Measurements from ENCODE around the gene KCNJ15. TPM values are rescaled to one million over a fixed set of nuclear protein-coding genes. Genes with fewer than 3 reads are reported as not detected.
A peak's percentile ranks its signal among the peaks of the same experiment; 100 is the strongest.

Gene KCNJ15
- total RNA-seq, 4 donors from 2014 or later: 4.6 to 9.2 (median 6.5) TPM

DNA sequence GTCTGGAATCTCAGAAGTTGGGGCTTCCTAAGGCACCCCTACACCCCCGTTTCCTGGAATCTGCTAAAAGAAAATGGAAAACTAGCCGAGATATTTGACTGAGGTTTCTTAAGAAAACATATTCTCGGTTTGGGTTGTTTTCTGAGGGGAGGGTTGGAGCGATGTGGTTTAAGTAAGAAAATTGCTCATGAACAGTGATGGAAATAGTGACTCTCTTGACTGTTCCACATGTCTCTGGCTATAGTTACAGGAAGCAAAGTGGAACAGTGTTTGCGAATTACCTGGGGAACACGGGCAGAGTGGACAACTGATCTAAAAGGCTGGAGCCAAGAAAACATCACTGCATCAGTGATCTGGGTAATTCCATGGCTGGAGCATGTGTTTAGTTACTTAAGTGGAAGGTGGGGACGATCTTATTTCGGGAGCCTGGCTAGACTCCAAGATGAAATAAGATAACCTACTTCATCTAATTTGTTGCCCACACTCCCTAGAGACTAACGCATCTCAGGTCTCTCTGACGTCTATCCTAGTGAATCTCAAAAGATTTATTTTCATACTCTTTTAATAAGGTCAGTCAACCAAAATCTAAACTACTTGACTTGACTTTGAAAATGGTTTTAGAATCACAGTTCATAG is 92.4 kb downstream of the KCNJ15 start:
- no peak for TF ChIP-seq POLR2AphosphoS5 (IDR thresholded peaks at IDR 0.05)
- no peak for TF ChIP-seq EP300 (IDR thresholded peaks at IDR 0.05)
- TF ChIP-seq POLR2A (IDR thresholded peaks at IDR 0.05): no peak
- TF ChIP-seq, protein P1, sequence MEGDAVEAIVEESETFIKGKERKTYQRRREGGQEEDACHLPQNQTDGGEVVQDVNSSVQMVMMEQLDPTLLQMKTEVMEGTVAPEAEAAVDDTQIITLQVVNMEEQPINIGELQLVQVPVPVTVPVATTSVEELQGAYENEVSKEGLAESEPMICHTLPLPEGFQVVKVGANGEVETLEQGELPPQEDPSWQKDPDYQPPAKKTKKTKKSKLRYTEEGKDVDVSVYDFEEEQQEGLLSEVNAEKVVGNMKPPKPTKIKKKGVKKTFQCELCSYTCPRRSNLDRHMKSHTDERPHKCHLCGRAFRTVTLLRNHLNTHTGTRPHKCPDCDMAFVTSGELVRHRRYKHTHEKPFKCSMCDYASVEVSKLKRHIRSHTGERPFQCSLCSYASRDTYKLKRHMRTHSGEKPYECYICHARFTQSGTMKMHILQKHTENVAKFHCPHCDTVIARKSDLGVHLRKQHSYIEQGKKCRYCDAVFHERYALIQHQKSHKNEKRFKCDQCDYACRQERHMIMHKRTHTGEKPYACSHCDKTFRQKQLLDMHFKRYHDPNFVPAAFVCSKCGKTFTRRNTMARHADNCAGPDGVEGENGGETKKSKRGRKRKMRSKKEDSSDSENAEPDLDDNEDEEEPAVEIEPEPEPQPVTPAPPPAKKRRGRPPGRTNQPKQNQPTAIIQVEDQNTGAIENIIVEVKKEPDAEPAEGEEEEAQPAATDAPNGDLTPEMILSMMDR (IDR thresholded peaks at IDR 0.05): no peak
- H3K27ac ChIP-seq: no peak overlapping the region
- WGBS: 61% methylated on average over 10 of the region's 10 CpGs
- H3K4me3 ChIP-seq: no peak overlapping the region
- H3K36me3 ChIP-seq: no peaks in the 10 kb centered on the region
- DNase-seq (ENCODE audit: low spot score in 2 of 2): peak in 1 of 2 donors; percentile 3
- peaks cover 13% of the 10 kb centered on the region for H3K4me1 ChIP-seq
- H3K27me3 ChIP-seq: no peaks in the 10 kb centered on the region
- H3K9me3 ChIP-seq: no peaks in the 10 kb centered on the region

DNA sequence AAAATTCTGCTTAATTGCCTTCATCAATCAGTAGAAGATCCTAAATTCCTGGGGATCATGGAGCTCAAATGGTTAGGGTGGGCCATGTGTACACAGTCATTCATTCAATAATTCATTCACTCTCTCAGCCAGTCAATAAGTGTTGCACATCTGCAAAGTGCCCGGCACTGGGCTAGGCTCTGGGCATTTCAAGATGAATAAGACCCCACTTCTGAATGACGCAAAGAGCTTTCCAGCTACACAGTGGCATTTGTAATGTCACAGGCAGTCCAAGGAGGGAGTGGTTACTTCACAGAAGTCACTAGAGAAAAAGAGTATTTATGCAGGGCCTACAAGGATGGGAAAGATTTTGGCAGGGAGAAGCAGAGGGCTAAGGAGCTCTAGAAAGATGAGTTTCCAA is 93.2 kb downstream of the KCNJ15 start:
- 94% methylated on average over 2 of the region's 2 CpGs for WGBS
- H3K36me3 ChIP-seq: no peaks in the 10 kb centered on the region
- DNase-seq (ENCODE audit: low spot score in 2 of 2): peak in 1 of 2 donors; percentile 45
- no peak overlapping the region for H3K4me3 ChIP-seq
- no peak overlapping the region for H3K27ac ChIP-seq
- no peaks in the 10 kb centered on the region for H3K27me3 ChIP-seq
- no peaks in the 10 kb centered on the region for H3K9me3 ChIP-seq
- peaks cover 13% of the 10 kb centered on the region for H3K4me1 ChIP-seq
- TF ChIP-seq, protein P1 (IDR thresholded peaks at IDR 0.05): no peak
- TF ChIP-seq POLR2A (IDR thresholded peaks at IDR 0.05): no peak
- no peak for TF ChIP-seq POLR2AphosphoS5 (IDR thresholded peaks at IDR 0.05)
- TF ChIP-seq EP300 (IDR thresholded peaks at IDR 0.05): no peak

DNA sequence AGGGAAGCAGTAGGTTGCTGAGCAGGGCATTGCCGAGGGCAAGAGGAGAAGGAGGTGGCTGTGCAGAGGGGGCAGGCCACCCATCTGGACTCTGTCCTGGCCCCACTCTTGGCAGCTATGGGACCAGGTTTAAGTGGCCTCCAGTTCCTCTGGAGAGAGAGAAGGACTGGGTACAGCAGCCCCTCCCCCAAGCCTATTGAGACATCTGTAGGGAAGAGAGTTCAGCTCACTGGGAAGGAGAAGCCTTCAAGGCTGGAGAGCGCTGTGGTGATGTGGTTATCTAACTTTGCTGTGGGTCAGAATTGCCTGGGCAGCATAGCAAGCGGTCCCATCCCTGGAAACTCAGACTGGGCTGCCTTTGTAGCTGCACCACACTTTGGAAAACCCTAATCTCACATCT is 93.9 kb downstream of the KCNJ15 start:
- peaks cover 13% of the 10 kb centered on the region for H3K4me1 ChIP-seq
- H3K27ac ChIP-seq: no peak overlapping the region
- H3K36me3 ChIP-seq: no peaks in the 10 kb centered on the region
- TF ChIP-seq EP300 (IDR thresholded peaks at IDR 0.05) (no peak), POLR2A (IDR thresholded peaks at IDR 0.05) (no peak), POLR2AphosphoS5 (IDR thresholded peaks at IDR 0.05) (no peak)
- TF ChIP-seq, protein P1 (IDR thresholded peaks at IDR 0.05): no peak
- no peaks in the 10 kb centered on the region for H3K27me3 ChIP-seq
- WGBS: 86% methylated on average over 3 of the region's 3 CpGs
- peak in 1 of 2 donors; percentile 65 for DNase-seq (ENCODE audit: low spot score in 2 of 2)
- H3K4me3 ChIP-seq: no peak overlapping the region
- no peaks in the 10 kb centered on the region for H3K9me3 ChIP-seq

DNA sequence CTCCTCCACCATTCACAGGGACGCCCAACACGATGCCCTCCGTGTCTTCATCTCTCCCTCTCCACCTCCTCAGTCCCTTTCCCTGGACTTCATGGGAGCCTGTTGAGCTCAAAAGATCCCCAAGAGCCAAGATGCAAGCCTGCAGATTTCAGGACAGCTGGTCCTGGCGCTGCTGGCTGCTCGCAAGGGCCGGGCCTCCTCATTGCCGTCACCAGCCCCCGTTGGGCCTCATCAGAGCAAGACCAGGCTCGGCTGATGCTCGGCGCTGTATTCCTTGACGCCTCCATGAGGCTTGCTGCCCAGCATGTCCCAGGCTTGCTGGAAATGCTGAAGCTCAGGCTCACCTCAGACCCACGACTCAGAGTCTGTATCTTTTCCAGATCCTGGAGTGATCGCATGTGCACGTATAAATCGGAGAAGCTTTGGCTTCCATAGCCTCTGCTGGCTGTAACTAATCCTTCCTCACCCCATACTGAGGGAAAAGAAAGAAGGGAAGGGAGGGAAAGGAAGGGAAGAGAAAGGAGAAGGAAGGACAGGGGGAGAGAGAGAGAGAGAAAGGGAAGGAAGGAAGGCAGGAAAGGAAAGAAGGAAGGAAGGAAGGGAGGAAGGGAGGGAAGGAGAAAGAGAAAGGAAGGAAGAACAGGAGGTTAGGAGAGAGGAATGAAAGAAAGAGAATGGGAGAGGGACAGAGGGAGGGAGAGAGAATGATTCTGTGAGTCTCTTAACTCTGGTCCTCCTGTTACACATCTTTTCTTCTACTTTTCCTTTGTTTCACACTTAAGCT is 94.6 kb downstream of the KCNJ15 start:
- DNase-seq (ENCODE audit: low spot score in 2 of 2): peak in 1 of 2 donors; percentile 40
- 92% methylated on average over 16 of the region's 16 CpGs for WGBS
- TF ChIP-seq, protein P1 (IDR thresholded peaks at IDR 0.05): no peak
- TF ChIP-seq EP300 (IDR thresholded peaks at IDR 0.05) (no peak), POLR2A (IDR thresholded peaks at IDR 0.05) (no peak), POLR2AphosphoS5 (IDR thresholded peaks at IDR 0.05) (no peak)
- no peak overlapping the region for H3K27ac ChIP-seq
- no peak overlapping the region for H3K4me3 ChIP-seq
- H3K27me3 ChIP-seq: no peaks in the 10 kb centered on the region
- H3K36me3 ChIP-seq: no peaks in the 10 kb centered on the region
- H3K9me3 ChIP-seq: no peaks in the 10 kb centered on the region
- peaks cover 13% of the 10 kb centered on the region for H3K4me1 ChIP-seq

DNA sequence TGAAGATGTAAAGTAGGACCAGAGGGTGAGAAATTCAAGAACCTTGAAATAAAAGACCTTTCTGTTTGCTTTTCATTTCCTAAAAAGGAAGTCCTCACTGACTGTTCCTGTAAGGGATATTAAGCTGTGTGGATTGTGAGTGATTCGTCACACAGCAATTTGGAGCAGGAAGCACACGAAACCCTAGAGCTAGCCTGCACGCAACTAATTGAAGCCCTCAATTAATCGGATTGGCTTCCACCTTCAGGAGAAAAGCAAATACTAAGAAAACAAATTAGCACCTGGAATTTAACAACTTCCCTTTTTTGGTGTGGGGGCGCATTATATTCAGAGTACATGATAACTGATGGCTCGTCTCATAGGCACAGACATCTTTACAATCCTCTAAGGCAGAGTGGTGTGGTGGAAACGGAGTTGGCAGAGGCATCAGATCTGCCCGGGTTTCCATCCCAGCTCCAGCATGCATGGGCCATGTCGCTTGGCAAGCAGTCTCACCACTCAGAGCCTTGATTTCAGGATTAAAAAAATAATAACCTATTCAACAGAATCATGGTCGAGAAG is 95.2 kb downstream of the KCNJ15 start:
- Histone ChIP-seq H3K4me1 (peaks cover 13% of the 10 kb centered on the region), H3K27me3 (no peaks in the 10 kb centered on the region), H3K27ac (no peak overlapping the region), H3K36me3 (no peaks in the 10 kb centered on the region), H3K4me3 (peak overlapping the region; percentile 5), H3K9me3 (no peaks in the 10 kb centered on the region)
- 36% methylated on average over 10 of the region's 10 CpGs for WGBS
- DNase-seq (ENCODE audit: low spot score in 2 of 2): peak in 1 of 2 donors; percentile 48
- TF ChIP-seq POLR2A (IDR thresholded peaks at IDR 0.05) (no peak), EP300 (IDR thresholded peaks at IDR 0.05) (no peak), POLR2AphosphoS5 (IDR thresholded peaks at IDR 0.05) (no peak)
- TF ChIP-seq, protein P1 (IDR thresholded peaks at IDR 0.05): no peak
